Left ventricle myocardium superior (tissue), 1 donor: Measurements from ENCODE around the gene ARL14EPL. TPM values are rescaled to one million over a fixed set of nuclear protein-coding genes. Genes with fewer than 3 reads are reported as not detected.
"Not testable (repeated sequence)": the region's sequence is repeated elsewhere in the genome, so short reads cannot be mapped to it uniquely, and the experiment has no call there.

Experiments used
- ATAC-seq: fragments of 200-7000 bp; cut with Tn5 transposase; one replicate; pipeline ENCODE4 v1.9.1; 2020; ENCODE audit warnings: mild to moderate bottlenecking, moderate library complexity
- DNase-seq: peaks from one replicate; pipeline ENCODE4 v3.0.0-alpha.2; 2020
- intact Hi-C: fragments of 100-400 bp; cut with micrococcal nuclease; formaldehyde crosslinking; loops from one replicate; pipeline ENCODE4 v1.11.0; 2022
- total RNA-seq: library from RNA; stranded (reverse); fragmentation: NEBNext Ultra II Directional; extraction: Animal tissue kit (Norgen Biotek cat#: 25700); gene quantifications from one replicate; pipeline ENCODE4 v1.2.1, GENCODE V29; 2021
- donor health status: DM: no; HTN: yes; CAD: no; lungs with severe emphysema.

Gene ARL14EPL
- total RNA-seq, 1 donor from 2014 or later = not detected

GRCh38 chr5:116104941-116105340 lies 72.7 kb downstream of the ARL14EPL start:
- ATAC-seq = not testable (repeated sequence)

More at GRCh38 chr5:116104941-116105340, 72.7 kb downstream of the ARL14EPL start:
- DNase-seq, intact Hi-C loops: not testable (repeated sequence)

Other genes with a start within 250 kb of the ARL14EPL start
- gene CDO1, start 215.8 kb upstream of the ARL14EPL start, total RNA-seq = 5.4 TPM
- 23.6 TPM for gene ATG12, start 190.9 kb upstream of the ARL14EPL start, total RNA-seq
- gene AP3S1, start 190.5 kb upstream of the ARL14EPL start, total RNA-seq = 50.9 TPM
- gene LVRN, start 70.0 kb upstream of the ARL14EPL start, total RNA-seq = 0.59 TPM
- gene COMMD10, start 52.6 kb downstream of the ARL14EPL start, total RNA-seq = 33.6 TPM